Measurements from ENCODE around the gene VAV2. TPM values are rescaled to one million over a fixed set of nuclear protein-coding genes. Genes with fewer than 3 reads are reported as not detected.

Gene VAV2
- total and polyA plus RNA-seq, 2 of the 4 experiments (the other 2 are of a cell fraction) = 10.8 to 13.4 TPM

- H3K9ac ChIP-seq (ENCODE audit: low read depth, low read length) = no peak overlapping the region
- H4K8ac ChIP-seq (ENCODE audit: low read depth in 2 of 2, low read length in 2 of 2) = no peak overlapping the region
- 0 out of 2 replicates have a peak, but pooled peaks cover 5% of the 10 kb centered on the region for H4K20me1 ChIP-seq (ENCODE audit: insufficient read depth, low read length)
- no peak overlapping the region for H3K4me3 ChIP-seq (ENCODE audit: insufficient read depth, low read depth, low read length)
- dilution Hi-C loops (cut with HindIII; ENCODE audit: low sequenced_read_pairs, unreplicated experiment) = loop anchor here (25.0 kb wide), 1 partner anchor 220 kb away; no protein-coding TSS in a partner anchor
- peaks cover 0 to 7% of the 10 kb centered on the region in 2 experiments; a peak in 1 of 4 replicates for H3K79me1 ChIP-seq (ENCODE audit: low read depth in 1 of 2, low read length in 2 of 2)
- H3K27me3 ChIP-seq (ENCODE audit: control insufficient read depth, insufficient read depth, low read length) = no peaks in the 10 kb centered on the region
- no peak overlapping the region for H3K4me2 ChIP-seq (ENCODE audit: low read depth, low read length)
- no TSS peak for BruUV-seq (replicated peaks)
- H3K9me3 ChIP-seq (ENCODE audit: control insufficient read depth, insufficient read depth, low read length) = no peaks in the 10 kb centered on the region
- no peak overlapping the region for H4K91ac ChIP-seq (ENCODE audit: insufficient read depth, low read depth, low read length)
- peak overlapping the region; percentile 43 for H2AFZ ChIP-seq (replicated peaks; ENCODE audit: low read length, poor library complexity)
- H3K14ac ChIP-seq (replicated peaks; ENCODE audit: low read depth, low read length) = no peak overlapping the region
- H2BK15ac ChIP-seq (ENCODE audit: low read depth, low read length) = no peak overlapping the region
- peaks cover 29% of the 10 kb centered on the region for H3K36me3 ChIP-seq (ENCODE audit: control insufficient read depth, insufficient read depth, low read length)
- CTCF ChIA-PET = interaction anchor here (0.5 to 1.5 kb wide), 3 partner anchors 10 to 339 kb away, joined by 3 to 4 read pairs (median 3); no protein-coding TSS in a partner anchor
- no peak overlapping the region for H3K23ac ChIP-seq (ENCODE audit: low read depth, low read length)
- peak overlapping the region; percentile 52 for H2BK5ac ChIP-seq (ENCODE audit: low read depth, low read length, poor library complexity, severe bottlenecking)
- H3K4me1 ChIP-seq (ENCODE audit: control insufficient read depth, insufficient read depth, low read length) = peaks cover 2% of the 10 kb centered on the region; the same call in 1 of the 2 replicates
- intact Hi-C loops (cut with micrococcal nuclease) = no loop called here
- H2AK9ac ChIP-seq (replicated peaks; ENCODE audit: low read depth, low read length, poor library complexity) = no peak overlapping the region
- POLR2A ChIA-PET (ENCODE audit: unreplicated experiment) = no interaction called here
- DNase-seq (no peak), ATAC-seq (ENCODE audit: low read depth) (no peak)
- no peak overlapping the region for H2BK20ac ChIP-seq (ENCODE audit: low read depth, low read length)
- H3K27ac ChIP-seq (ENCODE audit: insufficient read depth, low read length) = no peak overlapping the region
- H3K9me1 ChIP-seq (ENCODE audit: insufficient read depth, low read length) = no peaks in the 10 kb centered on the region
- in situ Hi-C loops (cut with MboI; ENCODE audit: low sequenced_read_pairs) = loop anchor here (25.0 kb wide), 1 partner anchor 345 kb away; the partner anchor contains the start of gene WDR5
- no peak overlapping the region for H4K5ac ChIP-seq (ENCODE audit: low read depth, low read length)
- no peak for TF ChIP-seq SMC3 (IDR thresholded peaks at IDR 0.05; ENCODE audit: low read depth, low read length)
- no peak for TF ChIP-seq FOS (IDR thresholded peaks at IDR 0.05; ENCODE audit: low read depth, low read length)
- TF ChIP-seq RAD21 (IDR thresholded peaks at IDR 0.05; ENCODE audit: low read length) = no peak
- no peak for TF ChIP-seq CEBPB (IDR thresholded peaks at IDR 0.05; ENCODE audit: low read depth, low read length)
- TF ChIP-seq MAFK (IDR thresholded peaks at IDR 0.05; ENCODE audit: low read depth, low read length) = no peak
- TF ChIP-seq BHLHE40 (IDR thresholded peaks at IDR 0.05; ENCODE audit: low read depth, low read length) = no peak
- 98% methylated on average over 8 of the region's 18 CpGs; no CpG with 5 or more reads in 1 of the 2 experiments for WGBS, 2 experiments (ENCODE audit: extremely low coverage in 2 of 2, insufficient read length in 1 of 2)
- no peak overlapping the region for H2AK5ac ChIP-seq (ENCODE audit: low read depth, low read length)
- H2BK120ac ChIP-seq (ENCODE audit: low read depth, low read length) = no peak overlapping the region
- no peak overlapping the region for H3K18ac ChIP-seq (ENCODE audit: low read depth, low read length)
- H3K4ac ChIP-seq (ENCODE audit: low read depth, low read length) = no peak overlapping the region
- no peak overlapping the region for H3K56ac ChIP-seq (ENCODE audit: extremely low read depth, insufficient read depth, low read length)
These were observed 200.1 kb downstream of the VAV2 start for GRCh38 chr9:133791735-133792649.
